Activated T-cell treated with anti-CD3 and anti-CD28 coated beads, Interleukin-2, amount 50 U/mL, for 48 hours (primary cell): ENCODE results near the gene FAM24A.

Experiments
- DNase-seq, 2 experiments: peaks; one replicate each; pipeline ENCODE4 v3.0.0-alpha.2; 2020

Gene FAM24A

DNA sequence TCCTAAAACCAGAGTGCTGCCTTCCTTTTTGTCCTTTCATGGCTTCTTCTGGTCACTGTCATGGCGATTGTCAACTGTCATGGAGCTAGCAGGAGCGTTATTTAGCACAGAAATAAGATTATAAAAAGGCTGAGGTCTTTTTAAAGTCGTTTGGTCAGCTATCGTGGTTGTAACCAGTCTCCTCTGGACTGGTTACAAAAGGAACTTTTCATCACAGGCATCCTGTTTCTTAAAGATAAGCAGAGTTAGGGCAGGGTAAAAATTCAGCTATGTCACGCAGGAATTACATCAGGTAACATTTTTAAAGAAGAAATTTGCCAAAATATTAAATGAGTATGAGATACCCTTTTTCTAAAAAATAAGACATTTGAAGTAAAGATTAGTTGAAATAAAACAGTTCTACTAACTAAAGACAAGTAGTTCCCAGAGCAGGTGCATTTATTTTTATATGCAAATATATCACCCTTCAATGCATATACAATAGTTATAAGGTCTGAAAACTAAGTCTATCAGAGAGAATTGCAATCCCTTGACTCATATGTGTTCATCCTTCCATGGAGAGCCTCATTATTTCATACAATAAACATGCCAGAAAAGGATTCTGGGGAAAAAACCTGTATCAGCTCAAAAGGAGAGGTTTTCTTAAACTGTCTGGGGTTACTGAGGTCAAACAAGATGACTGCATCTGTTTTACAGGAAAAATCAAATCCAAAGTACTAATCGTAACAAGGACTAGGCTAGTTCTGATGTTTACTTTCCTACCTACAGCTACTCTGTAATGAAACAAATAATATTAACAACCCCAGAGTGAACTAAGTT is 20.9 kb downstream of the FAM24A start:
- DNase-seq, result no peak

DNA sequence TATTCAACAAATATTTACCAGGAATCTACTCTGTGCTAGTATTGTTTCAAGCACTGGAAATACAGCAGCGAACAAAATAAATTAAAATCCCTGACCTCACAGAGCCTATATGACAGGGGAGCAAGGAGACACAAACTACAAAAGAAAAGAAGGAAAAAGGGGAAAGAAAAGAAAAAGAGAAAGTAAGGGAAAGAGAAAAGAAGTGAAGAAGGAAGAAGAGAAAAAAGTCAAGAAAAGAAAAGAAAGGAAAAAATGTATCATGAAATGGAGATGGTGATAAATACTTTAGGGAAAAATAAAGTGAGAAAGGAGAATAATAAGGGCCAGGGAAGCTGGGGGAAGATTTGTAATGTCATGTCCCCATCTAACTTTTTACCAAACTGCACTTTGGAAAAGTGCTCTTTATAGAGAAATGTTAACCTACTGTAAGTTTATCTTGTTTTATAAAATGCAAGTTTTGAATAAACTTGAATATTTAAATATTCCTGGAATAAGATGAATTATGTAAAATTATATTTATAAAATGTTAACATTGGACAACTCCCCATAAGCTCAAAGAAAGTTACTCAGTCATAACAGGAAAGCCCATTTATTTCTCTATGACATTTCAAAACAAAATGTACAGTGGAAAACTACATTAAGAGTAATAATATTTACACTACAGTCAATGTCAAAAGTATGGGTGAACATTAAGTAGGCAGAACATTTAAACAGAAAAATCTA is 28.9 kb downstream of the FAM24A start:
- no peak for DNase-seq

- no peak for DNase-seq
These were observed 29.6 kb downstream of the FAM24A start for GRCh38 chr10:122939856-122940543.

DNA sequence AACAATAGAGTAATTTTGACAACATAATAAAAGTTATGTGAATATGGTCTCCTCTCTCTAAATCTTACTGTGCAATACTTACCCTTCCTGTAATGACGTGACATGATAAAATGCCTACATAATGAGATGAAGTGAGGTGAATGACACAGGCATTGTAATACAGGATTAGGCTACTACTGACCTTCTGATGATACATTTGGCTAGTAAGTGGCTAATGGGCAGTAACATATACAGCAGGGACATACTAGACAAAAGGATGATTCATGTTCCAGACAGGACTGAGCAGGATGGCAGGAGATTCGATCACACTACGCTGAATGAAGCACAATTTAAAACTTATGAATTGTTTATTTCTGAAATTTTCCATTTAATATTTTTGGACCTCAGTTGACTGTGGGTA is 38.9 kb downstream of the FAM24A start:
- no peak for DNase-seq

DNA sequence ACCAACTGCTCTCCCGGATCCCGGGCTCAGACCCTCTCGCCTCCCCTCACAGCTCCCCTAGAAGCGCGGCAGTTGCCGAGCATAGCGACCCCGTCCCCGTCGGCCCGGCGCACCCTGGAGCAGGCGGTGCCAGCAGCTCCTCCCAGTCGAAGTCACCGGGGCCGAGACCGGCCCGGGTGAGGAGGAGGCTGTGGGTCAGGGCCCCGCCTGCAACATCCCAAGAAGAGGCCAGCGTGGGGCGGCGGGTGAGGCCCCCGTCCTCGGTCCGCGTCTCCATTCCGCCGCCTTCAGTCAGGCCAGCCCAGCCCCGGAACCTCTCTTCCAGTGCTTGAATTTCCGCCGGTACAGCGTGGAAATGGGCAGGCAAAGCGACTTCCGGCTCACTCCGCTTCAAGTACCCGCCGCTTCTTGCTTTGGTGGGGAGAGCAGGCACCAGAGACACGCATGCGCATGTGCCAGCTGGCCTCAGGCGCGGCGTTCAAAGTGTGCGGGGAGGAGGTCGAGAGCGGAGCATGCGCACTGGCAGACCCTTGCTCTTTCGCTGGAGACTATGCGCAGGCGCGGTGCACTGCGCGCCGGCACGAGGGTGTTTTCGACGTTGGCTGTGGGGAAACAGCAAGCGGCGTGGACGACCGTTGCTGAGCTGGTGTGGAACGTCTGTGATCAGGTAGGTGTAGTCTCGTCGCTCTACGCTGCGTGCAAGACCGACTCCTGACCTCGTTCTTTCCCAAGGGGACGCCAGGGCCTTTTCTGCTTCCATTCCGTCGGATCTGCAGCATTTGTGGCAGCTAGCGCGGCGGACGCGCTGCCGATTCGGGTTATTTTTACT is 43.7 kb downstream of the FAM24A start, which contains the start of gene C10orf88:
Gene C10orf88, minus strand, starts transcription at position 326 of the 829 bp plus-strand sequence. Its CDS starts 49 bp downstream, at position 277.
- DNase-seq, result peak; percentile 95 to 97

- DNase-seq, result no peak
These were observed 44.3 kb downstream of the FAM24A start for GRCh38 chr10:122954731-122955050.

- DNase-seq, result no peak
These were observed 45.5 kb downstream of the FAM24A start for GRCh38 chr10:122955892-122956291.

DNA sequence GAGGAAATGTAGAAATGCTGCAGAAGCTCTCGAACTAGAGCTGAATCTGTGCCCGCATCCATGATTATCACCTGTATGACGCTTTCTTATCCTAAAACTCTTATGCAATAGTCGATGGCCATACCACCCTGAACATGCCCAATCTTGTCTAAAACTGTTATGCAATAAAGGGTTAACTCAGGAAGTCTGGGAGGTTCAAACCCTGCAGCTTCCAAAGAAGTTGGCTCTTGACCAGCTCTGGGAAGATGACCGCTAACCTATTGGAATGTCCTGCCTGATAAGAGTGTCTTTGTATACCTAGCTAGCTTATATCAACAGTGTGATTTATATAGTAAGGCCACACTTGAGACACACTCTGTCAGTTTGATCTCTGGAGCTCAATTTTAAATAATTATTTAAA is 47.1 kb downstream of the FAM24A start:
- DNase-seq, result no peak

- no peak for DNase-seq
These were observed 52.0 kb downstream of the FAM24A start for GRCh38 chr10:122962405-122962804.
